HG03439 (cell line): Measurements from ENCODE around the gene UHRF1.

Source experiments
- ATAC-seq: cut with Tn5 transposase; IDR thresholded peaks from one replicate; pipeline ENCODE4 v1.9.1; 2021; ENCODE audit warnings: mild to moderate bottlenecking, moderate library complexity; ENCODE audit not compliant: unreplicated experiment

The UHRF1 gene

GRCh38 chr19:4987256-4987655, 78.0 kb downstream of the UHRF1 start:
- no peak for ATAC-seq

- no peak for ATAC-seq
These were observed 78.5 kb downstream of the UHRF1 start for GRCh38 chr19:4987692-4988370.

- ATAC-seq, result no peak
These were observed 79.5 kb downstream of the UHRF1 start for GRCh38 chr19:4988770-4989251.

GRCh38 chr19:4990306-4990705, 81.0 kb downstream of the UHRF1 start:
- no peak for ATAC-seq

GRCh38 chr19:4991538-4991937, 82.2 kb downstream of the UHRF1 start:
- no peak for ATAC-seq

GRCh38 chr19:4991996-4992698, 82.8 kb downstream of the UHRF1 start:
- no peak for ATAC-seq

GRCh38 chr19:4993683-4994082, 84.4 kb downstream of the UHRF1 start:
- ATAC-seq, result no peak

GRCh38 chr19:4996701-4997100, 87.4 kb downstream of the UHRF1 start:
- ATAC-seq, result no peak

GRCh38 chr19:4997297-4997696, 88.0 kb downstream of the UHRF1 start:
- ATAC-seq, result no peak

GRCh38 chr19:5000120-5000611, 90.9 kb downstream of the UHRF1 start:
- no peak for ATAC-seq

GRCh38 chr19:5001615-5002014, 92.3 kb downstream of the UHRF1 start:
- ATAC-seq, result no peak

GRCh38 chr19:5002143-5002542, 92.8 kb downstream of the UHRF1 start:
- no peak for ATAC-seq

GRCh38 chr19:5003781-5004180, 94.5 kb downstream of the UHRF1 start:
- ATAC-seq, result no peak

GRCh38 chr19:5005096-5005495, 95.8 kb downstream of the UHRF1 start:
- ATAC-seq, result no peak

GRCh38 chr19:5006201-5006600, 96.9 kb downstream of the UHRF1 start:
- no peak for ATAC-seq

- ATAC-seq, result no peak
These were observed 97.5 kb downstream of the UHRF1 start for GRCh38 chr19:5006821-5007220.
